Nephron progenitor cell (in vitro differentiated cells): Measurements from ENCODE around the gene OR4Q2.

Experiments
- DNase-seq: peaks from one replicate; pipeline ENCODE4 v3.0.0; 2021
- H3K27ac Mint-ChIP-seq: 2 replicates; pipeline ENCODE4 v1.8.0; 2021; ENCODE audit warnings: mild to moderate bottlenecking, moderate library complexity, mixed read lengths
- H3K27me3 Mint-ChIP-seq: 2 replicates; pipeline ENCODE4 v1.8.0; 2021; ENCODE audit warnings: mild to moderate bottlenecking, low read depth, mixed read lengths; ENCODE audit not compliant: poor library complexity
- H3K36me3 Mint-ChIP-seq: 2 replicates; pipeline ENCODE4 v1.8.0; 2021; ENCODE audit warnings: low read depth, mixed read lengths
- H3K4me1 Mint-ChIP-seq: 2 replicates; pipeline ENCODE4 v1.8.0; 2021; ENCODE audit warnings: mixed read lengths
- H3K4me3 Mint-ChIP-seq: 2 replicates; pipeline ENCODE4 v1.8.0; 2021; ENCODE audit warnings: mild to moderate bottlenecking, moderate library complexity, mixed read lengths
- H3K9me3 Mint-ChIP-seq: 2 replicates; pipeline ENCODE4 v1.8.0; 2021; ENCODE audit warnings: mild to moderate bottlenecking, moderate library complexity, mixed read lengths
- TF ChIP-seq, protein P1 (sequence below): fragments of 200-600 bp; sonication (generic); IDR thresholded peaks from 2 replicates; pipeline ENCODE4 v1.5.0; 2021; ENCODE audit warnings: antibody characterized with exemption

OR4Q2 gene

DNA sequence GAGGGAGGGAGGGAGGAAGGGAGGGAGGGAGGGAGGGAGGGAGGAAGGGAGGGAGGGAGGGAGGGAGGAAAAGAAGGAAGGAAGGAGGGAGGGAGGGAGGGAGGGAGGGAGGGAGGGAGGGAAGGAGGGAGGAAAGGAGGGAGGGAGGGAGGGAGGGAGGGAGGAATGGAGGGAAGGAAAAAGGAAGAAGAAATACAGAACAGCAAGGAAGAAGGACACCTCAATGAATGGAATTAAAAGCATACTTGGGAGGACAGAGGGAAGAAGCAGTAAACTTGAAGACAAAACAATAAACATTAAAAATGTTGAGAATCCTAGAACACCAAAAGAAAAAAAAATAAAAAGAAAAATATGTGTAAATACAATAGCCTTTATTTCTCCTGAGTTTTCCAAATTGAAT lies 6.2 kb downstream of the OR4Q2 start:
- TF ChIP-seq, protein P1, sequence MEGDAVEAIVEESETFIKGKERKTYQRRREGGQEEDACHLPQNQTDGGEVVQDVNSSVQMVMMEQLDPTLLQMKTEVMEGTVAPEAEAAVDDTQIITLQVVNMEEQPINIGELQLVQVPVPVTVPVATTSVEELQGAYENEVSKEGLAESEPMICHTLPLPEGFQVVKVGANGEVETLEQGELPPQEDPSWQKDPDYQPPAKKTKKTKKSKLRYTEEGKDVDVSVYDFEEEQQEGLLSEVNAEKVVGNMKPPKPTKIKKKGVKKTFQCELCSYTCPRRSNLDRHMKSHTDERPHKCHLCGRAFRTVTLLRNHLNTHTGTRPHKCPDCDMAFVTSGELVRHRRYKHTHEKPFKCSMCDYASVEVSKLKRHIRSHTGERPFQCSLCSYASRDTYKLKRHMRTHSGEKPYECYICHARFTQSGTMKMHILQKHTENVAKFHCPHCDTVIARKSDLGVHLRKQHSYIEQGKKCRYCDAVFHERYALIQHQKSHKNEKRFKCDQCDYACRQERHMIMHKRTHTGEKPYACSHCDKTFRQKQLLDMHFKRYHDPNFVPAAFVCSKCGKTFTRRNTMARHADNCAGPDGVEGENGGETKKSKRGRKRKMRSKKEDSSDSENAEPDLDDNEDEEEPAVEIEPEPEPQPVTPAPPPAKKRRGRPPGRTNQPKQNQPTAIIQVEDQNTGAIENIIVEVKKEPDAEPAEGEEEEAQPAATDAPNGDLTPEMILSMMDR = no peak
- H3K27ac Mint-ChIP-seq = no peak overlapping the region
- H3K4me3 Mint-ChIP-seq = no peak overlapping the region
- H3K27me3 Mint-ChIP-seq = no peaks in the 10 kb centered on the region
- H3K36me3 Mint-ChIP-seq = no peaks in the 10 kb centered on the region
- no peak for DNase-seq
- peaks cover 82% of the 10 kb centered on the region for H3K9me3 Mint-ChIP-seq
- H3K4me1 Mint-ChIP-seq = no peaks in the 10 kb centered on the region

- H3K4me3 Mint-ChIP-seq = no peak within 1 kb of the TSS
- DNase-seq = no peak
- H3K36me3 Mint-ChIP-seq = no peaks in the 10 kb centered on the region
- H3K4me1 Mint-ChIP-seq = no peaks in the 10 kb centered on the region
- TF ChIP-seq, protein P1 = no peak
- H3K27me3 Mint-ChIP-seq = no peaks in the 10 kb centered on the region
- H3K27ac Mint-ChIP-seq = no peak within 1 kb of the TSS
- peaks cover 75% of the 10 kb centered on the region for H3K9me3 Mint-ChIP-seq
Observed at GRCh38 chr14:20019257-20019865, 17.4 kb downstream of the OR4Q2 start, which contains the start of gene OR4K14. Gene OR4K14, minus strand, starts transcription at chr14:20019307. Its CDS starts 4,114 bp downstream, at chr14:20015193.

- DNase-seq = no peak
- H3K4me3 Mint-ChIP-seq = no peak overlapping the region
- peaks cover 82% of the 10 kb centered on the region for H3K9me3 Mint-ChIP-seq
- TF ChIP-seq, protein P1 = no peak
- H3K27me3 Mint-ChIP-seq = no peaks in the 10 kb centered on the region
- H3K27ac Mint-ChIP-seq = no peak overlapping the region
- H3K4me1 Mint-ChIP-seq = no peaks in the 10 kb centered on the region
- H3K36me3 Mint-ChIP-seq = no peaks in the 10 kb centered on the region
Observed at GRCh38 chr14:20031058-20031457, 29.1 kb downstream of the OR4Q2 start.

- no peaks in the 10 kb centered on the region for H3K36me3 Mint-ChIP-seq
- H3K9me3 Mint-ChIP-seq = peaks cover 68% of the 10 kb centered on the region
- H3K4me1 Mint-ChIP-seq = no peaks in the 10 kb centered on the region
- H3K4me3 Mint-ChIP-seq = no peak overlapping the region
- no peak for DNase-seq
- H3K27ac Mint-ChIP-seq = no peak overlapping the region
- TF ChIP-seq, protein P1 = no peak
- H3K27me3 Mint-ChIP-seq = no peaks in the 10 kb centered on the region
Observed at GRCh38 chr14:20035449-20035848, 33.5 kb downstream of the OR4Q2 start.

DNA sequence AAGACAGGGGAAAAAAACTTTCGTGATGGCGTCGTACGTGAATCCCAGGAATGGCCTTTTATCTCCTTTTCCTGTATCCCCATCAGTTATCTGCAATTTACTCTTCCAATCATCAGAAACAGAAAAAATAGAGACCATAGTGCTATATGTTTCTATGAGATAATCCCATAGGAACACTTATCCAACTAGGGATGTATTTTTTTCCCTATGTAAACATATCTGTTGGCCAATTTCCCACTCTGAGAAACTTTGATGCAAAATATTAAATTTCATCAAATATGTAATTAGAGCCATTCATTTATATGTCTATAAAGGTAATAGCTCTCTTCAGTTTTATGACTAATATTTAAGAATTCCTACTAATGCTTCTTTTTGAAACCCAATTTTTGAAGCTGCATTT lies 34.0 kb downstream of the OR4Q2 start, which contains the start of gene OR4K13:
OR4K13 (minus strand) TSS at position 101 of the 400 bp plus-strand sequence. CDS start 1,280 bp downstream, outside the sequence.
- DNase-seq = no peak
- no peak within 1 kb of the TSS for H3K4me3 Mint-ChIP-seq
- TF ChIP-seq, protein P1 = no peak
- peaks cover 67% of the 10 kb centered on the region for H3K9me3 Mint-ChIP-seq
- no peak within 1 kb of the TSS for H3K27ac Mint-ChIP-seq
- no peaks in the 10 kb centered on the region for H3K27me3 Mint-ChIP-seq
- H3K4me1 Mint-ChIP-seq = no peaks in the 10 kb centered on the region
- no peaks in the 10 kb centered on the region for H3K36me3 Mint-ChIP-seq

- no peaks in the 10 kb centered on the region for H3K4me1 Mint-ChIP-seq
- H3K27me3 Mint-ChIP-seq = no peaks in the 10 kb centered on the region
- H3K4me3 Mint-ChIP-seq = no peak overlapping the region
- TF ChIP-seq, protein P1 = no peak
- no peaks in the 10 kb centered on the region for H3K36me3 Mint-ChIP-seq
- peaks cover 81% of the 10 kb centered on the region for H3K9me3 Mint-ChIP-seq
- DNase-seq = no peak
- H3K27ac Mint-ChIP-seq = no peak overlapping the region
Observed at GRCh38 chr14:20044243-20044642, 42.3 kb downstream of the OR4Q2 start.
